ENCODE measurements around the gene PRR19.

DNA sequence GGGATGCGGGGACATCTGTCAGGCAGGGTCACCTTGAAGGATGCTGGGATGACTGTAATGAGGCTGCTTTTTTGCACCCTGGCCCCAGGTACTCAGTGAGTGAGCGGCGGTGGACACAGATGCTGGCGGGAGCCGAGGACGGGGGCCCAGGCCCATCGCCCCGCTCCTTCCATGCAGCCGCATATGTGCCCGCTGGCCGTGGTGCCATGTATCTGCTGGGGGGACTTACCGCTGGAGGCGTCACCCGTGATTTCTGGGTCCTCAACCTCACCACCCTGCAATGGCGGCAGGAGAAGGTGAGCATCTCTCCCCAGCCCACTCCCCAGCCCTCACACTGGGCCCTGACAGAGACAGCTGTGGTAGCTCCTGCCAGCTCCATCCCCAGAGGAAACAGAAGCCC, 54.8 kb downstream of the PRR19 start:
- TF ChIP-seq, protein P1, sequence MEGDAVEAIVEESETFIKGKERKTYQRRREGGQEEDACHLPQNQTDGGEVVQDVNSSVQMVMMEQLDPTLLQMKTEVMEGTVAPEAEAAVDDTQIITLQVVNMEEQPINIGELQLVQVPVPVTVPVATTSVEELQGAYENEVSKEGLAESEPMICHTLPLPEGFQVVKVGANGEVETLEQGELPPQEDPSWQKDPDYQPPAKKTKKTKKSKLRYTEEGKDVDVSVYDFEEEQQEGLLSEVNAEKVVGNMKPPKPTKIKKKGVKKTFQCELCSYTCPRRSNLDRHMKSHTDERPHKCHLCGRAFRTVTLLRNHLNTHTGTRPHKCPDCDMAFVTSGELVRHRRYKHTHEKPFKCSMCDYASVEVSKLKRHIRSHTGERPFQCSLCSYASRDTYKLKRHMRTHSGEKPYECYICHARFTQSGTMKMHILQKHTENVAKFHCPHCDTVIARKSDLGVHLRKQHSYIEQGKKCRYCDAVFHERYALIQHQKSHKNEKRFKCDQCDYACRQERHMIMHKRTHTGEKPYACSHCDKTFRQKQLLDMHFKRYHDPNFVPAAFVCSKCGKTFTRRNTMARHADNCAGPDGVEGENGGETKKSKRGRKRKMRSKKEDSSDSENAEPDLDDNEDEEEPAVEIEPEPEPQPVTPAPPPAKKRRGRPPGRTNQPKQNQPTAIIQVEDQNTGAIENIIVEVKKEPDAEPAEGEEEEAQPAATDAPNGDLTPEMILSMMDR (IDR thresholded peaks at IDR 0.05), result no peak
- TF ChIP-seq POLR2A (IDR thresholded peaks at IDR 0.05), result no peak

All from suprapubic skin (tissue), 3 donors.